ENCODE results near the gene SERGEF. TPM values are rescaled to one million over a fixed set of nuclear protein-coding genes. Genes with fewer than 3 reads are reported as not detected.

Gene SERGEF
- 40.1 and 47.6 TPM in 2 replicates for total RNA-seq (2013; cell fraction: nucleolus; rRNA removed)
- total RNA-seq (2014; rRNA removed): 25.5 and 29.9 TPM in 2 replicates
- total RNA-seq (2014; rRNA removed; fragmentation: Illumina TruSeq; extraction: Trizol): 26.1 and 29.0 TPM in 2 replicates
- total RNA-seq (2021): 27.8 and 28.8 TPM in 2 replicates
- 26.0 TPM for polyA plus RNA-seq (2011; ENCODE audit: low read depth)
- polyA plus RNA-seq (2011; rRNA removed): 21.1 and 22.8 TPM in 2 replicates
- polyA plus RNA-seq (2011; cell fraction: cytosol; rRNA removed): 21.6 and 24.8 TPM in 2 replicates
- polyA plus RNA-seq (2011; cell fraction: nucleus; rRNA removed): 23.4 and 27.7 TPM in 2 replicates
- polyA plus RNA-seq (2012): 29.0 and 39.8 TPM in 2 replicates
- polyA plus RNA-seq (2014; fragmentation: Illumina TruSeq; extraction: Trizol): 17.6 and 21.3 TPM in 2 replicates
- 10 to 100 TPM; 14.6 to 25.6 TPM for polyA plus RNA-seq (2014; fragmentation: Nextera tagmentation; extraction: Ambion mirVana)
- polyA plus RNA-seq (2014; rRNA removed): 17.7 and 18.7 TPM in 2 replicates
- polyA plus RNA-seq (2016; fragmentation: Nextera tagmentation; extraction: Ambion mirVana): 10 to 100 TPM; 21.6 to 22.0 TPM
- 46.3 and 47.5 TPM in 2 replicates for polyA minus RNA-seq (2011; rRNA and poly(A)+ RNA removed)
- polyA minus RNA-seq (2011; cell fraction: cytosol; rRNA and poly(A)+ RNA removed): 10.4 and 12.2 TPM in 2 replicates
- 25.8 and 34.2 TPM in 2 replicates for polyA minus RNA-seq (2011; cell fraction: nucleus; rRNA and poly(A)+ RNA removed)
- percentile 63 among the genes with signal in this experiment for Bru-seq, nascent RNA
- percentile 61 among the genes with signal in this experiment for BruChase-seq, experiment 1, labeled RNA remaining after a 6-hour chase
- percentile 61 among the genes with signal in this experiment for BruChase-seq, experiment 2, labeled RNA remaining after a 2-hour chase
- long read RNA-seq, experiment 1, transcript SERGEF-201 (11 exons, 1,566 nt): major isoform, 11 of 27 reads
- long read RNA-seq, experiment 1, partial matches to known transcripts: 1 of 27 reads
- long read RNA-seq, experiment 1, other reads (novel, unspliced or antisense): 13 of 27 reads
- long read RNA-seq, experiment 2, transcript SERGEF-201 (11 exons, 1,566 nt): major isoform, 22 of 59 reads
- long read RNA-seq, experiment 2, partial matches to known transcripts: 4 of 59 reads
- long read RNA-seq, experiment 2, other reads (novel, unspliced or antisense): 30 of 59 reads

- Histone ChIP-seq H3K9me3 (replicated peaks; ENCODE audit: control insufficient read depth, insufficient read depth, low read length) (no peaks in the 10 kb centered on the region), H3K27ac (ENCODE audit: control insufficient read depth, insufficient read depth) (peak within 1 kb of the TSS; percentile 78), H3K9ac (ENCODE audit: control insufficient read depth, insufficient read depth, low read length) (peak within 1 kb of the TSS; percentile 82), H3K4me2 (ENCODE audit: control insufficient read depth, insufficient read depth) (peak within 1 kb of the TSS; percentile 93), H3K36me3 (ENCODE audit: control insufficient read depth in 2 of 2, insufficient read depth in 2 of 2, low read length in 1 of 2) (no peaks in the 10 kb centered on the region), H4K20me1 (ENCODE audit: control insufficient read depth, insufficient read depth) (no peaks in the 10 kb centered on the region), H2AFZ (ENCODE audit: control insufficient read depth, low read depth, low read length) (peak within 1 kb of the TSS; percentile 95), H3K4me3 (peak within 1 kb of the TSS; percentile 88), H3K27me3 (replicated peaks in 1 of 2; ENCODE audit: control insufficient read depth in 2 of 2, insufficient read depth in 2 of 2, low read length in 1 of 2) (no peaks in the 10 kb centered on the region), H3K79me2 (ENCODE audit: control insufficient read depth, insufficient read depth, low read length) (peaks cover 9% of the 10 kb centered on the region), H3K4me1 (ENCODE audit: control insufficient read depth, insufficient read depth, low read length) (peaks cover 23% of the 10 kb centered on the region)
- ATAC-seq (peak; percentile 94), DNase-seq (ENCODE audit: low read depth, low spot score) (peak; percentile 75), FAIRE-seq (no peak)
- under 1% methylated on average over 85 of the region's 93 CpGs for WGBS (ENCODE audit: insufficient coverage, insufficient replicate concordance, low lambda C conversion rate, missing lambda C conversion rate)
- intact Hi-C loops (cut with micrococcal nuclease; ENCODE audit: unreplicated experiment) (loop anchor here (2.0 kb wide), 1 partner anchor 94 kb away; the partner anchor contains the start of gene SAAL1), in situ Hi-C loops (cut with MboI) (no loop called here)
- ChIA-PET RAD21 (ENCODE audit: unreplicated experiment) (interaction anchor here (1.3 to 1.4 kb wide), 3 partner anchors 24 to 191 kb away, joined by 3 to 10 read pairs (median 4); no protein-coding TSS in a partner anchor), SMC1A (ENCODE audit: uncharacterized antibody, unreplicated experiment) (interaction anchor here (0.9 to 2.0 kb wide), 7 partner anchors 10 to 93 kb away, joined by 3 to 14 read pairs (median 4); partner anchors contain the start of gene SAAL1), CTCF (interaction anchor here (0.6 to 2.3 kb wide), 16 partner anchors 13 to 240 kb away, joined by 3 to 15 read pairs (median 4); partner anchors contain the start of gene SAAL1), POLR2A (interaction anchor here (0.6 to 1.3 kb wide), 4 partner anchors 11 to 93 kb away, joined by 3 to 5 read pairs (median 4); partner anchors contain the start of gene SAAL1)
- BruUV-seq (replicated peaks): TSS peak; percentile 76
- TF ChIP-seq REST (IDR thresholded peaks at IDR 0.05; ENCODE audit: low read depth, low read length) (no peak), ZNF274 (IDR thresholded peaks at IDR 0.05; ENCODE audit: insufficient read depth, insufficient read length) (no peak), SMC3 (IDR thresholded peaks at IDR 0.05; ENCODE audit: borderline replicate concordance, low read length) (no peak), IRF3 (IDR thresholded peaks at IDR 0.05) (0 out of 2 replicates have a peak, but pooled peaks have one; percentile 10), MTA2 (IDR thresholded peaks at IDR 0.05; ENCODE audit: low read depth) (no peak), IRF5 (IDR thresholded peaks at IDR 0.05; ENCODE audit: borderline replicate concordance) (no peak), BHLHE40 (IDR thresholded peaks at IDR 0.05; ENCODE audit: borderline replicate concordance in 1 of 2, low read depth in 2 of 2, low read length in 1 of 2) (peak; percentile 78 to 94; a peak in 3 of 4 replicates)
These were observed at the start of gene SERGEF for GRCh38 chr11:18012906-18013781. SERGEF (minus strand) TSS chr11:18013047; CDS start chr11:18013010, 37 bp downstream.
